ENCODE measurements around the gene GPC5.

GRCh38 chr13:91355826-91356710, 42.4 kb upstream of the GPC5 start:
- TF ChIP-seq CTCF (IDR thresholded peaks at IDR 0.05): no peak
- no peak for TF ChIP-seq RAD21 (conservative IDR thresholded peaks at IDR 0.05 in 1 of 2, IDR thresholded peaks at IDR 0.05 in 1 of 2)
- no peak for TF ChIP-seq HMGXB4 (CRISPR knock-in tag; IDR thresholded peaks at IDR 0.05; ENCODE audit: borderline replicate concordance)
- TF ChIP-seq HDAC2 (IDR thresholded peaks at IDR 0.05): no peak
- no peak for TF ChIP-seq CHD4 (IDR thresholded peaks at IDR 0.05; ENCODE audit: borderline replicate concordance)
- no peak for TF ChIP-seq POLR2A (IDR thresholded peaks at IDR 0.05; ENCODE audit: low read length)
- no peak for TF ChIP-seq PHF8 (IDR thresholded peaks at IDR 0.05; ENCODE audit: borderline replicate concordance, low read depth)
- no peak for TF ChIP-seq REST (IDR thresholded peaks at IDR 0.05)
- no peak for TF ChIP-seq MAZ (IDR thresholded peaks at IDR 0.05; ENCODE audit: borderline replicate concordance, low read depth, low read length)
- TF ChIP-seq BHLHE40 (IDR thresholded peaks at IDR 0.05; ENCODE audit: low read depth, low read length): no peak
- no peak for TF ChIP-seq EP300 (IDR thresholded peaks at IDR 0.05)
- no peak for TF ChIP-seq TP53 (CRISPR knock-in tag; IDR thresholded peaks at IDR 0.05)
- no peak for TF ChIP-seq CHD2 (IDR thresholded peaks at IDR 0.05; ENCODE audit: low read length, partially characterized antibody)

Measured in A549 (cell line).